ENCODE measurements around the gene PTTG1IP. TPM values are rescaled to one million over a fixed set of nuclear protein-coding genes. Genes with fewer than 3 reads are reported as not detected.
A peak's percentile ranks its signal among the peaks of the same experiment; 100 is the strongest.

Gene PTTG1IP
- total and polyA plus RNA-seq, 2 of the 13 experiments (the other 11 are each of a cell fraction or from before 2014, with no cell fraction given) = 161 to 700 TPM

GRCh38 chr21:44874497-44875315 is 1.2 kb upstream of the PTTG1IP start (continued):
- TF ChIP-seq ZNF703 (CRISPR knock-in tag; IDR thresholded peaks at IDR 0.05; ENCODE audit: borderline replicate concordance) (no peak), ZNF335 (CRISPR knock-in tag; IDR thresholded peaks at IDR 0.05) (no peak), RNF2 (conservative IDR thresholded peaks at IDR 0.05; ENCODE audit: low read depth) (no peak), ZNF660 (CRISPR knock-in tag; IDR thresholded peaks at IDR 0.05; ENCODE audit: borderline replicate concordance, low read depth) (no peak), ZKSCAN8 (CRISPR knock-in tag; IDR thresholded peaks at IDR 0.05; ENCODE audit: borderline replicate concordance) (no peak), ZSCAN22 (CRISPR knock-in tag; IDR thresholded peaks at IDR 0.05) (no peak), ISL2 (CRISPR knock-in tag; IDR thresholded peaks at IDR 0.05) (no peak), NR2F6 (IDR thresholded peaks at IDR 0.05) (no peak), NR2F6 (CRISPR knock-in tag; IDR thresholded peaks at IDR 0.05) (no peak), FOXP4 (CRISPR knock-in tag; IDR thresholded peaks at IDR 0.05) (no peak), ZNF264 (CRISPR knock-in tag; IDR thresholded peaks at IDR 0.05) (no peak), ZNF674 (CRISPR knock-in tag; IDR thresholded peaks at IDR 0.05; ENCODE audit: low read depth) (no peak), REPIN1 (CRISPR knock-in tag; IDR thresholded peaks at IDR 0.05; ENCODE audit: borderline replicate concordance, low read depth) (no peak), ERF (CRISPR knock-in tag; IDR thresholded peaks at IDR 0.05) (no peak)
- TF ChIP-seq, protein P1, sequence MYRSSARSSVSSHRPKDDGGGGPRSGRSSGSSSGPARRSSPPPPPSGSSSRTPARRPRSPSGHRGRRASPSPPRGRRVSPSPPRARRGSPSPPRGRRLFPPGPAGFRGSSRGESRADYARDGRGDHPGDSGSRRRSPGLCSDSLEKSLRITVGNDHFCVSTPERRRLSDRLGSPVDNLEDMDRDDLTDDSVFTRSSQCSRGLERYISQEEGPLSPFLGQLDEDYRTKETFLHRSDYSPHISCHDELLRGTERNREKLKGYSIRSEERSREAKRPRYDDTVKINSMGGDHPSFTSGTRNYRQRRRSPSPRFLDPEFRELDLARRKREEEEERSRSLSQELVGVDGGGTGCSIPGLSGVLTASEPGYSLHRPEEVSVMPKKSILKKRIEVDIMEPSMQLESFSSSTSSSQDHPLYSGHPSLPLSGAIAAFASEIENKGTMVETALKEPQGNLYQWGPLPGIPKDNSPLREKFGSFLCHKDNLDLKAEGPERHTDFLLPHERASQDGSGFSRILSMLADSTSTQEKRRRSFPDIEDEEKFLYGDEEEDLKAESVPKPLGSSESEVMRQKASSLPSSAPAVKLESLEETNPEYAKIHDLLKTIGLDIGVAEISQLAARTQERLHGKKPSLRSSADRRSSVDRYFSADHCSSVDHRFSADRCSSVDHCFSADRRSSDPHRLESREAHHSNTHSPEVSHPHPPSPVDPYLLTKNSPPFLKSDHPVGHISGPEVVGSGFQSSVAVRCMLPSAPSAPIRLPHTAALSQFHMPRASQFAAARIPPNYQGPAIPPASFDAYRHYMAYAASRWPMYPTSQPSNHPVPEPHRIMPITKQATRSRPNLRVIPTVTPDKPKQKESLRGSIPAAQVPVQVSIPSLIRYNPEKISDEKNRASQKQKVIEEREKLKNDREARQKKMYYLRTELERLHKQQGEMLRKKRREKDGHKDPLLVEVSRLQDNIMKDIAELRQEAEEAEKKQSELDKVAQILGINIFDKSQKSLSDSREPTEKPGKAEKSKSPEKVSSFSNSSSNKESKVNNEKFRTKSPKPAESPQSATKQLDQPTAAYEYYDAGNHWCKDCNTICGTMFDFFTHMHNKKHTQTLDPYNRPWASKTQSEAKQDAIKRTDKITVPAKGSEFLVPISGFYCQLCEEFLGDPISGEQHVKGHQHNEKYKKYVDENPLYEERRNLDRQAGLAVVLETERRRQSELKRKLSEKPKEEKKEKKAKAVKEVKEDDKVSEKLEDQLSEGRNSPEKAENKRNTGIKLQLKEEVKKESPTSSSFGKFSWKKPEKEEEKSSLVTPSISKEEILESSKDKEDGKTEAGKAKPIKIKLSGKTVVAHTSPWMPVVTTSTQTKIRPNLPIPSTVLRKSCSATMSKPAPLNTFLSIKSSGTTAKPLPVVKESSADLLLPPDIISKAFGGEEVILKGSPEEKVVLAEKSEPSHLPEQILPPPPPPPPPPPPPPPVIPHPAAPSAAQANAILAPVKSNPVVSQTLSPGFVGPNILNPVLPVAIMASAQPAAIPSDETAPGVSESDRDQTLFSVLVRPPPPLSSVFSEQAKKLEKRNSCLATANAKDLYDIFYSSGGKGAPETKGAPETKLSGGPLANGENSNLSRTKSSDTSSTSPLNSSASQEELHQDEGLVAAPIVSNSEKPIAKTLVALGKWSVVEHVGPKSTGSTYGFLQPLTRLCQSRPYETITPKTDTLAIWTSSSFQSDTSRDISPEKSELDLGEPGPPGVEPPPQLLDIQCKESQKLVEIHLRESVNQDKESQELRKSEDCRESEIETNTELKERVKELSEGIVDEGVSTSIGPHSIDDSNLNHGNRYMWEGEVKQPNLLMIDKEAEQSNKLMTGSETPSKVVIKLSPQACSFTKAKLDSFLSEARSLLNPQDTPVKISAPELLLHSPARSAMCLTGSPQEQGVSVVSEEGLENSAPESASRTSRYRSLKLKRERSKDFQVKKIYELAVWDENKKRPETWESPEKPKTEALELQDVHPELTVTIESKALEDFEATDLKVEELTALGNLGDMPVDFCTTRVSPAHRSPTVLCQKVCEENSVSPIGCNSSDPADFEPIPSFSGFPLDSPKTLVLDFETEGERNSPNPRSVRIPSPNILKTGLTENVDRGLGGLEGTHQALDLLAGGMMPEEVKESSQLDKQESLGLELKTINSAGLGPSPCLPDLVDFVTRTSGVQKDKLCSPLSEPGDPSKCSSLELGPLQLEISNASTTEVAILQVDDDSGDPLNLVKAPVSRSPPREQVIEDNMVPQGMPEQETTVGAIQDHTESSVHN (CRISPR knock-in tag; IDR thresholded peaks at IDR 0.05) = no peak
- TF ChIP-seq, protein P2, sequence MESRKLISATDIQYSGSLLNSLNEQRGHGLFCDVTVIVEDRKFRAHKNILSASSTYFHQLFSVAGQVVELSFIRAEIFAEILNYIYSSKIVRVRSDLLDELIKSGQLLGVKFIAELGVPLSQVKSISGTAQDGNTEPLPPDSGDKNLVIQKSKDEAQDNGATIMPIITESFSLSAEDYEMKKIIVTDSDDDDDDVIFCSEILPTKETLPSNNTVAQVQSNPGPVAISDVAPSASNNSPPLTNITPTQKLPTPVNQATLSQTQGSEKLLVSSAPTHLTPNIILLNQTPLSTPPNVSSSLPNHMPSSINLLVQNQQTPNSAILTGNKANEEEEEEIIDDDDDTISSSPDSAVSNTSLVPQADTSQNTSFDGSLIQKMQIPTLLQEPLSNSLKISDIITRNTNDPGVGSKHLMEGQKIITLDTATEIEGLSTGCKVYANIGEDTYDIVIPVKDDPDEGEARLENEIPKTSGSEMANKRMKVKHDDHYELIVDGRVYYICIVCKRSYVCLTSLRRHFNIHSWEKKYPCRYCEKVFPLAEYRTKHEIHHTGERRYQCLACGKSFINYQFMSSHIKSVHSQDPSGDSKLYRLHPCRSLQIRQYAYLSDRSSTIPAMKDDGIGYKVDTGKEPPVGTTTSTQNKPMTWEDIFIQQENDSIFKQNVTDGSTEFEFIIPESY (CRISPR knock-in tag; IDR thresholded peaks at IDR 0.05) = peak; percentile 85

Measured in HepG2 (cell line).